ENCODE data around the gene TPBG.

DNA sequence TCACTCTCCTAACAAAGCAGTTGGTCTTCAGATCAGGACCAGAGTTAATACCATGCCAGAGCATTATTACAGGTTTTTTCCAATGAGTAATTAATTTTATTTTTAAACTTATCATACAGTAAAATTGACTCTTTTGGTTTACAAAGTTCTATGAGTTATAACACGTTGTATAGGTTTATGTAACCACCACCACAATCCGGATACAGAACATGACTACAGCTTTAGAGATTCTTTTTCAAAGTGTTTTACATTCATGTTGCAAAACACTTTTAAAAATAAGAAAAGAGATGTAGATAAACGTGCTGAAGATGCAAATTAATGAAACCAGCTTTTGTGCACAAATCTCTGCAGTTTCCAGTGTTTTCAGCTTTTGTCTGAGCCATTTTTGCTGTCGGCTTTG is 1.5 kb upstream of the TPBG start:
- TF ChIP-seq POLR2A (IDR thresholded peaks at IDR 0.05) (no peak), CTCF (IDR thresholded peaks at IDR 0.05) (no peak), EP300 (IDR thresholded peaks at IDR 0.05) (no peak)

Data from upper lobe of left lung (tissue), 4 donors.